Activated CD8-positive, alpha-beta T cell treated with anti-CD3 and anti-CD28 coated beads for 36 hours (primary cell): ENCODE measurements around the gene SIRT7. TPM values are rescaled to one million over a fixed set of nuclear protein-coding genes. Genes with fewer than 3 reads are reported as not detected.

ENCODE experiments used
- ATAC-seq: fragments of 200-7000 bp; cut with Tn5 transposase; one replicate; pipeline ENCODE4 v1.10.0; 2021; ENCODE audit warnings: mild to moderate bottlenecking, moderate library complexity
- CTCF ChIA-PET: fragments of 350-600 bp; sonication (Branson Sonifier 250); formaldehyde crosslinking; loops from one replicate; lab custom pipeline; 2021; ENCODE audit warnings: antibody characterized with exemption; lab: Charles Lee
- POLR2A ChIA-PET: fragments of 350-600 bp; sonication (Branson Sonifier 250); formaldehyde crosslinking; loops from one replicate; lab custom pipeline; 2021; ENCODE audit warnings: antibody characterized with exemption; lab: Charles Lee
- DNase-seq: peaks from one replicate; pipeline ENCODE4 v3.0.0-alpha.2; 2020
- H3K27ac Mint-ChIP-seq: one replicate; pipeline ENCODE4 v1.8.0; 2021; ENCODE audit warnings: mild to moderate bottlenecking, mixed read lengths
- H3K27me3 Mint-ChIP-seq: one replicate; pipeline ENCODE4 v1.8.0; 2021; ENCODE audit warnings: mixed read lengths
- H3K36me3 Mint-ChIP-seq: one replicate; pipeline ENCODE4 v1.8.0; 2021; ENCODE audit warnings: low read depth, mixed read lengths
- H3K4me1 Mint-ChIP-seq: one replicate; pipeline ENCODE4 v1.8.0; 2021; ENCODE audit warnings: low read depth, mixed read lengths
- H3K4me3 Mint-ChIP-seq: one replicate; pipeline ENCODE4 v1.8.0; 2021; ENCODE audit warnings: mild to moderate bottlenecking, moderate library complexity, mixed read lengths
- H3K9me3 Mint-ChIP-seq: one replicate; pipeline ENCODE4 v1.8.0; 2021; ENCODE audit warnings: mixed read lengths
- CTCF ChIP-seq: fragments of 200-600 bp; IDR thresholded peaks from one replicate; pipeline ENCODE4 v1.8.0; 2022; ENCODE audit warnings: antibody characterized with exemption, mild to moderate bottlenecking
- intact Hi-C: fragments of 100-400 bp; cut with micrococcal nuclease; formaldehyde crosslinking; loops from one replicate; pipeline ENCODE4 v1.10.0; 2022
- total RNA-seq, 2 experiments: library from RNA; stranded (reverse); gene quantifications; one replicate each; pipeline ENCODE4 v1.2.3, GENCODE V29; 2021

The SIRT7 gene
- total RNA-seq, 2 experiments from 2014 or later = 28.1 to 32.0 TPM

DNA sequence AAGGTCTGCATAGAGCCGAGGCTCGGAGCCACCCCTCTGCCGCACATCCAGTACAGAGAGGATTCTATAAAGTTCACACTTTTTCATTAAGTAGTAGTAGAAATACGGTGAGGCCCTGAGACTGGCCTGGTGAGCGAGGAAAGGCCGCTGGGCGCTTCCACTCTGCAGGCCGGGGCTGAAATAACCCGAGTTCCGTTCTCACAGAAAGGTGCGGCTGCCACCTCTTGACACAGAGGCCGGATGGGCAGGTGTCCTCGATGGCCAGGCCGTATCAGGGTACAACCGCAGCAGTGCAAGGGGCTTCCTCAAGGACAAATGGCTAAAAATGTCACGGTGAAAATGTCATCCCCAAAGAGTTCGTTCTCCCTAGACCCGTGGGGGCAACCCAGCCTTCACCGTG lies 6.0 kb downstream of the SIRT7 start:
- peaks cover 20% of the 10 kb centered on the region for H3K4me1 Mint-ChIP-seq
- H3K36me3 Mint-ChIP-seq = peaks cover 19% of the 10 kb centered on the region
- DNase-seq = no peak
- no peak for ATAC-seq
- intact Hi-C loops = no loop called here
- H3K27ac Mint-ChIP-seq = no peak overlapping the region
- CTCF ChIA-PET = interaction anchor here (1.9 kb wide), 1 partner anchor 43 kb away, joined by 4 read pairs; no protein-coding TSS in a partner anchor
- no peaks in the 10 kb centered on the region for H3K27me3 Mint-ChIP-seq
- H3K4me3 Mint-ChIP-seq = peak overlapping the region; percentile 36
- no peak for TF ChIP-seq CTCF
- no peaks in the 10 kb centered on the region for H3K9me3 Mint-ChIP-seq
- POLR2A ChIA-PET = interaction anchor here (0.8 to 1.2 kb wide), 2 partner anchors 13 to 16 kb away, joined by 3 read pairs; partner anchors contain the start of gene MAFG

GRCh38 chr17:81911277-81911961 lies 6.6 kb downstream of the SIRT7 start, which contains the start of gene PCYT2:
Gene PCYT2, minus strand, starts transcription at chr17:81911399. Its CDS starts 44 bp downstream, at chr17:81911355.
- ATAC-seq (peak; percentile 96), DNase-seq (peak; percentile 94)
- POLR2A ChIA-PET = interaction anchor here (0.8 to 1.6 kb wide), 3 partner anchors 12 to 16 kb away, joined by 3 to 6 read pairs (median 6); partner anchors contain the start of gene MAFG
- Mint-ChIP-seq H3K9me3 (no peaks in the 10 kb centered on the region), H3K4me3 (peak within 1 kb of the TSS; percentile 84), H3K4me1 (peaks cover 16% of the 10 kb centered on the region), H3K27me3 (no peaks in the 10 kb centered on the region), H3K36me3 (peaks cover 17% of the 10 kb centered on the region), H3K27ac (no peak within 1 kb of the TSS)
- TF ChIP-seq CTCF = no peak
- CTCF ChIA-PET = no interaction called here
- intact Hi-C loops = no loop called here

GRCh38 chr17:81910840-81911276 lies 7.1 kb downstream of the SIRT7 start:
- Mint-ChIP-seq H3K4me3 (peak overlapping the region; percentile 84), H3K27me3 (no peaks in the 10 kb centered on the region), H3K4me1 (peaks cover 12% of the 10 kb centered on the region), H3K27ac (no peak overlapping the region), H3K36me3 (peaks cover 13% of the 10 kb centered on the region), H3K9me3 (no peaks in the 10 kb centered on the region)
- POLR2A ChIA-PET = interaction anchor here (1.6 kb wide), 2 partner anchors 13 to 16 kb away, joined by 6 read pairs; partner anchors contain the start of gene MAFG
- CTCF ChIA-PET = no interaction called here
- no peak for DNase-seq
- no peak for ATAC-seq
- intact Hi-C loops = no loop called here
- no peak for TF ChIP-seq CTCF

DNA sequence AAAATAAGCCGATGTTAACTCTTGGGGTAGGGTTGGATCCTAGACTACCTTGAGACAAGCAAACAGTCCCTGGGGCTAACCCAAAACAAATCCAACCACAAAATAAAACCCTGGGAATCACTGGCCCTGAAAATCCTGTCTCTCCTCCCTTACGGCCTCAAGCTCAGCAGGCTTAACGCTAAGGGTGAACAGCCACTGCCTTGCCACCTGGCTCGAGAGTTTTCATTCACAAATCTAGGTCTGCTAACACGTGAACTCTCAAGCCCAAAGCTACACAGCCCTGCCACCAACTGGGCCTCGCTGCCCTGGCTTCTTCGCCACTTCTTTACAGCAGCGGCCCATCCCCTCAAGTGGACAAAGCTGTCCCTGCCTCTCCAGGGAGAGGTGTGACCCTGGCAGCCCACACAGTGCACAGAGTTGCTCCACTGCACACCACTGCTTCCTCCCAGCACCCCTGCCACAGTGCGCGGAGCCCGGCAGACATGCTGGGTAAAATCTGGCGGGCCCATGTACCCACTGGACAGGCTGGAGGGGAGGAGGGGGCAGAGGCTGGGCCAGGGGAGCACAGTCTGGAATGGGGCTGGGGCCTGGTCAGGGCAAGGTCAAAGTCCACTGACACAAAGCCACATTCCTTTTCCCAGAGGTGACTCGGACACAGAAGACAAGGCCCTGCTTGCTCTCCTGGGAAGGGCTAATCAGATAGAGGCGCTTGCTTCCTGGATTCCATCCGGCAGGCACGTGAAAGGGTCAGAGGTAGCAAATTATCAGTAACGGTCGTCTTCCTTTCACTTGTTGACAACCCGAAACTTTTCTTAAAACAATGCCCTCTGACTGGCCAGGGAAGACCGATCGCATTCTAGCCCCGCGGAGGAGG lies 7.8 kb downstream of the SIRT7 start:
- intact Hi-C loops = no loop called here
- H3K27ac Mint-ChIP-seq = no peak overlapping the region
- CTCF ChIA-PET = interaction anchor here (0.7 kb wide), 1 partner anchor 41 kb away, joined by 3 read pairs; no protein-coding TSS in a partner anchor
- no peaks in the 10 kb centered on the region for H3K9me3 Mint-ChIP-seq
- H3K27me3 Mint-ChIP-seq = no peaks in the 10 kb centered on the region
- H3K36me3 Mint-ChIP-seq = peaks cover 13% of the 10 kb centered on the region
- no peak for TF ChIP-seq CTCF
- POLR2A ChIA-PET = interaction anchor here (1.1 to 2.2 kb wide), 8 partner anchors 12 to 196 kb away, joined by 3 to 7 read pairs (median 5); partner anchors contain the start of genes ARHGDIA and MAFG
- no peak for ATAC-seq
- H3K4me3 Mint-ChIP-seq = peak overlapping the region; percentile 84
- peaks cover 11% of the 10 kb centered on the region for H3K4me1 Mint-ChIP-seq
- DNase-seq = no peak
